SK-N-SH treated with all-trans-retinoic acid at 6 μM for 48 hours (cell line): ENCODE data around the gene TRIM46.

Experiments used
- ATAC-seq: fragments of 200-7000 bp; cut with Tn5 transposase; 3 replicates; pipeline ENCODE4 v1.9.1; 2020; ENCODE audit warnings: mild to moderate bottlenecking, moderate library complexity
- ARNTL ChIP-seq: fragments of 450-650 bp; formaldehyde crosslinking; IDR thresholded peaks from 2 replicates; pipeline ENCODE4 v1.5.0; 2020; ENCODE audit warnings: low read depth, mild to moderate bottlenecking, moderate library complexity, borderline replicate concordance
- BACH2 ChIP-seq: fragments of 250-450 bp; sonication (Bioruptor Pico); IDR thresholded peaks from 2 replicates; pipeline ENCODE4 v1.9.0; 2021; ENCODE audit warnings: mild to moderate bottlenecking, borderline replicate concordance
- CSDC2 ChIP-seq: fragments of 250-450 bp; sonication (Bioruptor Pico); IDR thresholded peaks from 2 replicates; pipeline ENCODE4 v1.5.0; 2020; ENCODE audit warnings: mild to moderate bottlenecking, moderate library complexity
- ESRRG ChIP-seq: fragments of 250-450 bp; sonication (Bioruptor Pico); IDR thresholded peaks from 2 replicates; pipeline ENCODE4 v1.6.1; 2021; ENCODE audit warnings: mild to moderate bottlenecking
- GLIS3 ChIP-seq: fragments of 250-450 bp; sonication (Bioruptor Pico); IDR thresholded peaks from 2 replicates; pipeline ENCODE4 v1.5.0; 2020; ENCODE audit warnings: mild to moderate bottlenecking, moderate library complexity
- ISL1 ChIP-seq: fragments of 250-450 bp; sonication (Bioruptor Pico); IDR thresholded peaks from 2 replicates; pipeline ENCODE4 v2.1.2; 2022; ENCODE audit warnings: mild to moderate bottlenecking, moderate library complexity
- OSR1 ChIP-seq: fragments of 250-450 bp; sonication (Bioruptor Pico); IDR thresholded peaks from 2 replicates; pipeline ENCODE4 v1.8.0; 2022; ENCODE audit warnings: moderate library complexity, mild to moderate bottlenecking, inconsistent platforms
- PATZ1 ChIP-seq: fragments of 250-450 bp; sonication (Bioruptor Pico); IDR thresholded peaks from 2 replicates; pipeline ENCODE4 v1.8.0; 2020; ENCODE audit warnings: mild to moderate bottlenecking, moderate library complexity, borderline replicate concordance
- POU6F1 ChIP-seq: fragments of 250-450 bp; sonication (Bioruptor Pico); IDR thresholded peaks from 2 replicates; pipeline ENCODE4 v1.8.0; 2021; ENCODE audit warnings: low read depth, mild to moderate bottlenecking, moderate library complexity, borderline replicate concordance
- PPARA ChIP-seq: fragments of 250-450 bp; sonication (Bioruptor Pico); IDR thresholded peaks from 2 replicates; pipeline ENCODE4 v1.5.0; 2020; ENCODE audit warnings: mild to moderate bottlenecking, borderline replicate concordance
- RARB ChIP-seq: fragments of 250-450 bp; sonication (Bioruptor Pico); IDR thresholded peaks from 2 replicates; pipeline ENCODE4 v1.8.0; 2021; ENCODE audit warnings: mild to moderate bottlenecking, moderate library complexity
- SNAI2 ChIP-seq: fragments of 250-450 bp; sonication (Bioruptor Pico); IDR thresholded peaks from 2 replicates; pipeline ENCODE4 v1.5.0; 2020; ENCODE audit warnings: mild to moderate bottlenecking, moderate library complexity
- TCF4 ChIP-seq: fragments of 250-450 bp; sonication (Bioruptor Pico); IDR thresholded peaks from 2 replicates; pipeline ENCODE4 v1.8.0; 2021; ENCODE audit warnings: mild to moderate bottlenecking, moderate library complexity, borderline replicate concordance
- TOX ChIP-seq: fragments of 250-450 bp; sonication (Bioruptor Pico); IDR thresholded peaks from 2 replicates; pipeline ENCODE4 v1.8.0; 2021; ENCODE audit warnings: mild to moderate bottlenecking, moderate library complexity, borderline replicate concordance
- TSHZ2 ChIP-seq: fragments of 250-450 bp; sonication (Bioruptor Pico); IDR thresholded peaks from 2 replicates; pipeline ENCODE4 v1.5.0; 2020; ENCODE audit warnings: mild to moderate bottlenecking, moderate library complexity
- ZFP3 ChIP-seq: fragments of 250-450 bp; sonication (Bioruptor Pico); IDR thresholded peaks from 2 replicates; pipeline ENCODE4 v1.5.0; 2020; ENCODE audit warnings: mild to moderate bottlenecking, moderate library complexity
- ZFP30 ChIP-seq: fragments of 450-650 bp; formaldehyde crosslinking; IDR thresholded peaks from 2 replicates; pipeline ENCODE4 v1.5.0; 2022; ENCODE audit warnings: mild to moderate bottlenecking, moderate library complexity
- ZNF565 ChIP-seq: fragments of 450-650 bp; formaldehyde crosslinking; conservative IDR thresholded peaks from 2 replicates; pipeline ENCODE4 v1.5.0; 2020; ENCODE audit warnings: low read depth, mild to moderate bottlenecking, moderate library complexity
- ZNF70 ChIP-seq: fragments of 450-650 bp; formaldehyde crosslinking; IDR thresholded peaks from 2 replicates; pipeline ENCODE4 v1.5.0; 2020; ENCODE audit warnings: mild to moderate bottlenecking, moderate library complexity
- ZNF8 ChIP-seq: fragments of 450-650 bp; formaldehyde crosslinking; IDR thresholded peaks from 2 replicates; pipeline ENCODE4 v1.5.0; 2020; ENCODE audit warnings: mild to moderate bottlenecking, moderate library complexity
- TF ChIP-seq, protein P1 (sequence below): fragments of 250-450 bp; sonication (Bioruptor Pico); IDR thresholded peaks from 2 replicates; pipeline ENCODE4 v1.5.1; 2020; ENCODE audit warnings: low read depth, mild to moderate bottlenecking, moderate library complexity
- TF ChIP-seq, protein P2 (sequence below): fragments of 250-450 bp; sonication (Bioruptor Pico); IDR thresholded peaks from 2 replicates; pipeline ENCODE4 v1.5.1; 2021; ENCODE audit warnings: mild to moderate bottlenecking, moderate library complexity

TRIM46 gene

DNA sequence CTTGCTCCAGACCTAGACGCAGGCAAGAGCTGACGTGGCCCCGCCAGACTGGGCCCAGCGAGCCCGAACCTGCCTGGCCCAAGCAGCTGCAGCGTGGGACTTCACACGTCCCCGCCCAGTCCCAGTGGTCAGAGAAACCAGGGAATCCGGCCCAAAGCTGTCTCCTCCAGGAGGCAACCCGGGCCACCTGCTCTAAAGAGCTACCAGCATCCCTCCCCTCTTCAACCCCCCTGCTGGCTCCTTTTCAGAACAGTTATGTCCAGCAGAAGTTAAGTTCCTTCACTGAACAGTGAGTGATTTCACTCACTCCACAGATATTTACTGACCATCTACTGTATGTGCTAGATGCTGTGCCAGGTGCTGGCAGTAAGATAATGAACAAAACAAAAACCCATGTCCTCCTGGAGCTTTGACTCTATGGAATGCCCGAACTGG, 48.1 kb upstream of the TRIM46 start:
- TF ChIP-seq GLIS3 (no peak), ZNF8 (CRISPR knock-in tag) (no peak), POU6F1 (CRISPR knock-in tag) (no peak), RARB (no peak), OSR1 (CRISPR knock-in tag) (no peak), ZNF70 (CRISPR knock-in tag) (no peak), CSDC2 (CRISPR knock-in tag) (no peak), ESRRG (CRISPR knock-in tag) (no peak), ARNTL (no peak), TCF4 (no peak), SNAI2 (CRISPR knock-in tag) (no peak), PATZ1 (CRISPR knock-in tag) (no peak), TOX (CRISPR knock-in tag) (no peak), ZNF565 (CRISPR knock-in tag) (no peak), ZFP3 (CRISPR knock-in tag) (no peak), TSHZ2 (CRISPR knock-in tag) (no peak), ZFP30 (CRISPR knock-in tag) (no peak)
- TF ChIP-seq, protein P1, sequence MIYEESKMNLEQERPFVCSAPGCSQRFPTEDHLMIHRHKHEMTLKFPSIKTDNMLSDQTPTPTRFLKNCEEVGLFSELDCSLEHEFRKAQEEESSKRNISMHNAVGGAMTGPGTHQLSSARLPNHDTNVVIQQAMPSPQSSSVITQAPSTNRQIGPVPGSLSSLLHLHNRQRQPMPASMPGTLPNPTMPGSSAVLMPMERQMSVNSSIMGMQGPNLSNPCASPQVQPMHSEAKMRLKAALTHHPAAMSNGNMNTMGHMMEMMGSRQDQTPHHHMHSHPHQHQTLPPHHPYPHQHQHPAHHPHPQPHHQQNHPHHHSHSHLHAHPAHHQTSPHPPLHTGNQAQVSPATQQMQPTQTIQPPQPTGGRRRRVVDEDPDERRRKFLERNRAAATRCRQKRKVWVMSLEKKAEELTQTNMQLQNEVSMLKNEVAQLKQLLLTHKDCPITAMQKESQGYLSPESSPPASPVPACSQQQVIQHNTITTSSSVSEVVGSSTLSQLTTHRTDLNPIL = no peak
- TF ChIP-seq, protein P2, sequence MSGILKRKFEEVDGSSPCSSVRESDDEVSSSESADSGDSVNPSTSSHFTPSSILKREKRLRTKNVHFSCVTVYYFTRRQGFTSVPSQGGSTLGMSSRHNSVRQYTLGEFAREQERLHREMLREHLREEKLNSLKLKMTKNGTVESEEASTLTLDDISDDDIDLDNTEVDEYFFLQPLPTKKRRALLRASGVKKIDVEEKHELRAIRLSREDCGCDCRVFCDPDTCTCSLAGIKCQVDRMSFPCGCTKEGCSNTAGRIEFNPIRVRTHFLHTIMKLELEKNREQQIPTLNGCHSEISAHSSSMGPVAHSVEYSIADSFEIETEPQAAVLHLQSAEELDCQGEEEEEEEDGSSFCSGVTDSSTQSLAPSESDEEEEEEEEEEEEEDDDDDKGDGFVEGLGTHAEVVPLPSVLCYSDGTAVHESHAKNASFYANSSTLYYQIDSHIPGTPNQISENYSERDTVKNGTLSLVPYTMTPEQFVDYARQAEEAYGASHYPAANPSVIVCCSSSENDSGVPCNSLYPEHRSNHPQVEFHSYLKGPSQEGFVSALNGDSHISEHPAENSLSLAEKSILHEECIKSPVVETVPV (CRISPR knock-in tag) = no peak
- no peak for ATAC-seq

DNA sequence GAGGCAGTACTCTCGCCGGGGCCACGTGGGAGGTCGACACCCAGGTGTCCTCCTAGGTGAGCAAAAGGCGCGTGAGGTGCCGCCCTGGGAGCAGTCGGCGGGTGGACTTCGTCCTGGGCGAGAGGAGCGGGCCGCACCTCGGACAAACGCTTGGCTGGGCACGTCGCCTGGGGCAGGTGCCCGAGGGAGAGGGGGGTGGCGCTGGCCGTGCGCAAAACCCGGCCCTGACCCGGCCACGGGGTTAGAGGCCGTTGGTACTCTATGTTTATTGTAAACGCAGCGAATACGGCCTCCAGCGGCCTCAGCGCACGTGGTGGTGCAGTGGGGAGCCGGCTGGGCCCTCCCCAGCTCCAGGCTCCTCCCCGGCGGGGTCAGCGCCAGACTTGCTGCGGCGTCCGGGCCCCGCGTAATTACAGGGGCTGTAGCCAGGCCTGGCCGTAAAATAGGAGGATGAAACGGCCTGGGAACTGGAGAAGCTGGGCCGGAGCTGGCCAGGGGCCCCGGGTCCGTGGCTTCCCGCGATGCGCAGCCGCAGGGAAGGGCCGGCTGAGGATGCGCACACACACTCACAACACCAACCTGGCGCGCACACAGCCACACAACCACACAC, 47.6 kb upstream of the TRIM46 start:
- ATAC-seq = no peak
- no peak for TF ChIP-seq SNAI2 (CRISPR knock-in tag)
- no peak for TF ChIP-seq BACH2 (CRISPR knock-in tag)
- no peak for TF ChIP-seq POU6F1 (CRISPR knock-in tag)
- no peak for TF ChIP-seq TOX (CRISPR knock-in tag)
- no peak for TF ChIP-seq PATZ1 (CRISPR knock-in tag)
- no peak for TF ChIP-seq CSDC2 (CRISPR knock-in tag)
- TF ChIP-seq TSHZ2 (CRISPR knock-in tag) = no peak
- no peak for TF ChIP-seq ISL1
- no peak for TF ChIP-seq PPARA (CRISPR knock-in tag)
- TF ChIP-seq ZNF565 (CRISPR knock-in tag) = no peak
- no peak for TF ChIP-seq TCF4
- TF ChIP-seq, protein P1 = no peak
- no peak for TF ChIP-seq OSR1 (CRISPR knock-in tag)
